DOHH2 (cell line): ENCODE results near the gene RASL10A.

Source experiments
- EZH2phosphoT487 ChIP-seq: fragments of 200-600 bp; sonication (generic); IDR thresholded peaks from 2 replicates; pipeline ENCODE4 v1.6.1; 2017; ENCODE audit warnings: borderline replicate concordance, mild to moderate bottlenecking, antibody characterized with exemption, low read length, moderate library complexity, mixed read lengths
- TF ChIP-seq, protein P1 (sequence below): fragments of 200-600 bp; sonication (generic); IDR thresholded peaks from one replicate; pipeline ENCODE4 v1.5.1; 2014; ENCODE audit warnings: antibody characterized with exemption, mild to moderate bottlenecking, low read depth, low read length; ENCODE audit not compliant: poor library complexity, severe bottlenecking

DNA sequence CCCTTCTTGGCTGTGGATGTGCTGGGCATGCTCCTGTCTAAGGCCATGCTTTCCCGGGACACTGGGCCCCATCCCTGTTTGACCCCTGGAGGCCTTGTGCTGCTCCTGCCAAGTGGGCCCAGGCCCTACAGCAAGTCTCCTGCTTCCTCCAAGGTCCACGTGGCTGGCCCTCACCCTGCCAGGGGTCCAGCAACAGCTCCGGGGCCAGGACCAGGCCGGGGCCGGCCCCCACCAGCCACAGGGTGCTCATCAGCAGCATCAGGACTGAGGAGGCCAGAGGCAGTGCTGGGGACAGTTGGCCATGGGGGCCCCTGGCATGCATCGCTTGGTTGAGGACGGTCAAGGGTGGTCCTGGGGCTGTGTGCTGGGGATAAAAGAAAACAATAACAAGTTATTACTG, 50.2 kb downstream of the RASL10A start:
- TF ChIP-seq, protein P1, sequence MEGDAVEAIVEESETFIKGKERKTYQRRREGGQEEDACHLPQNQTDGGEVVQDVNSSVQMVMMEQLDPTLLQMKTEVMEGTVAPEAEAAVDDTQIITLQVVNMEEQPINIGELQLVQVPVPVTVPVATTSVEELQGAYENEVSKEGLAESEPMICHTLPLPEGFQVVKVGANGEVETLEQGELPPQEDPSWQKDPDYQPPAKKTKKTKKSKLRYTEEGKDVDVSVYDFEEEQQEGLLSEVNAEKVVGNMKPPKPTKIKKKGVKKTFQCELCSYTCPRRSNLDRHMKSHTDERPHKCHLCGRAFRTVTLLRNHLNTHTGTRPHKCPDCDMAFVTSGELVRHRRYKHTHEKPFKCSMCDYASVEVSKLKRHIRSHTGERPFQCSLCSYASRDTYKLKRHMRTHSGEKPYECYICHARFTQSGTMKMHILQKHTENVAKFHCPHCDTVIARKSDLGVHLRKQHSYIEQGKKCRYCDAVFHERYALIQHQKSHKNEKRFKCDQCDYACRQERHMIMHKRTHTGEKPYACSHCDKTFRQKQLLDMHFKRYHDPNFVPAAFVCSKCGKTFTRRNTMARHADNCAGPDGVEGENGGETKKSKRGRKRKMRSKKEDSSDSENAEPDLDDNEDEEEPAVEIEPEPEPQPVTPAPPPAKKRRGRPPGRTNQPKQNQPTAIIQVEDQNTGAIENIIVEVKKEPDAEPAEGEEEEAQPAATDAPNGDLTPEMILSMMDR: no peak
- no peak for TF ChIP-seq EZH2phosphoT487
